OCI-LY7 (cell line): ENCODE results near the gene APOBEC3C. TPM values are rescaled to one million over a fixed set of nuclear protein-coding genes. Genes with fewer than 3 reads are reported as not detected.

Source experiments
- BruUV-seq: library from RNA; stranded (reverse); fragments of 400-500 nt; replicated peaks from 2 replicates; lab custom pipeline; 2021; lab: Mats Ljungman, UMichigan
- CTCF ChIA-PET: fragments of 300-600 bp; sonication (Branson Sonifier 250); formaldehyde crosslinking; loops from one replicate; lab custom pipeline; 2022; ENCODE audit warnings: antibody characterized with exemption; ENCODE audit not compliant: unreplicated experiment; lab: Charles Lee
- POLR2A ChIA-PET: fragments of 300-600 bp; sonication (Branson Sonifier 250); formaldehyde crosslinking; loops from one replicate; lab custom pipeline; 2022; ENCODE audit warnings: antibody characterized with exemption; lab: Charles Lee
- DNase-seq: peaks from one replicate; pipeline ENCODE4 v3.0.0-alpha.2; 2015; ENCODE audit warnings: low spot score
- H2AFZ ChIP-seq: fragments of 200-600 bp; sonication (generic), shearing (Covaris generic); 2 replicates; pipeline ENCODE4 v1.6.1; 2014; ENCODE audit warnings: mild to moderate bottlenecking, antibody characterized with exemption, low read length, moderate library complexity
- H3K27ac ChIP-seq: fragments of 200-600 bp; sonication (generic); 2 replicates; pipeline ENCODE4 v1.5.1; 2014; ENCODE audit warnings: mixed run types, low read depth, mild to moderate bottlenecking, moderate library complexity, low read length, inconsistent platforms; ENCODE audit not compliant: poor library complexity, severe bottlenecking
- H3K36me3 ChIP-seq: fragments of 200-600 bp; sonication (generic); 2 replicates; pipeline ENCODE4 v1.6.1; 2014; ENCODE audit warnings: mild to moderate bottlenecking, antibody characterized with exemption, low read length, moderate library complexity, mixed read lengths; ENCODE audit not compliant: insufficient read depth
- H3K4me1 ChIP-seq: fragments of 200-600 bp; sonication (generic); 2 replicates; pipeline ENCODE4 v1.5.1; 2014; ENCODE audit warnings: mild to moderate bottlenecking, low read length; ENCODE audit not compliant: insufficient read depth, poor library complexity, severe bottlenecking
- H3K4me2 ChIP-seq: fragments of 200-600 bp; sonication (generic); 2 replicates; pipeline ENCODE4 v1.6.1; 2014; ENCODE audit warnings: mild to moderate bottlenecking, low read length
- H3K4me3 ChIP-seq: fragments of 200-600 bp; sonication (generic); 2 replicates; pipeline ENCODE4 v1.5.1; 2014; ENCODE audit warnings: mild to moderate bottlenecking, low read depth, low read length; ENCODE audit not compliant: poor library complexity, severe bottlenecking
- H3K79me2 ChIP-seq: fragments of 200-600 bp; sonication (generic); 2 replicates; pipeline ENCODE4 v1.6.1; 2016; ENCODE audit warnings: low read depth, mild to moderate bottlenecking, low read length, moderate library complexity, mixed read lengths; ENCODE audit not compliant: insufficient read depth
- H3K9me2 ChIP-seq: fragments of 200-600 bp; sonication (generic); 2 replicates; pipeline ENCODE4 v1.6.1; 2016; ENCODE audit warnings: mild to moderate bottlenecking, low read length, mixed read lengths; ENCODE audit not compliant: insufficient read depth
- H3K9me3 ChIP-seq: fragments of 200-600 bp; sonication (generic); 2 replicates; pipeline ENCODE4 v1.6.1; 2014; ENCODE audit warnings: mild to moderate bottlenecking, mixed run types, low read length, mixed read lengths
- H4K20me1 ChIP-seq: fragments of 200-600 bp; sonication (generic); 2 replicates; pipeline ENCODE4 v1.6.1; 2014; ENCODE audit warnings: mild to moderate bottlenecking, antibody characterized with exemption, low read length, moderate library complexity, mixed read lengths; ENCODE audit not compliant: insufficient read depth
- CTCF ChIP-seq: fragments of 200-600 bp; sonication (generic); conservative IDR thresholded peaks from 2 replicates; pipeline ENCODE4 v1.5.1; 2014; ENCODE audit warnings: mild to moderate bottlenecking, antibody characterized with exemption, low read length, moderate library complexity, mixed read lengths
- EZH2phosphoT487 ChIP-seq: fragments of 200-600 bp; sonication (generic); IDR thresholded peaks from 2 replicates; pipeline ENCODE4 v1.6.1; 2018; ENCODE audit warnings: low read depth, borderline replicate concordance, mild to moderate bottlenecking, mixed run types, antibody characterized with exemption, low read length, moderate library complexity, mixed read lengths
- intact Hi-C: fragments of 100-400 bp; cut with micrococcal nuclease; formaldehyde crosslinking; loops from one replicate; pipeline ENCODE4 v1.10.0; 2022; ENCODE audit not compliant: unreplicated experiment
- total RNA-seq, 2 experiments: library from RNA; depleted of rRNA in 1 of 2; stranded (reverse); fragments of >200 nt in 1 of 2; shearing (Covaris generic) in 1 of 2; gene quantifications; 2 replicates each; pipeline ENCODE4 v1.2.3, GENCODE V29; 2014 to 2022

Gene APOBEC3C
- total RNA-seq, 2 experiments from 2014 or later: 4.3 to 74.0 TPM

- TF ChIP-seq CTCF (no peak), EZH2phosphoT487 (no peak)
- Histone ChIP-seq H3K79me2 (no peaks in the 10 kb centered on the region), H3K4me1 (peaks cover 6% of the 10 kb centered on the region), H2AFZ (no peak overlapping the region), H3K4me2 (no peak overlapping the region), H3K9me3 (no peaks in the 10 kb centered on the region), H3K4me3 (no peak overlapping the region), H3K9me2 (no peaks in the 10 kb centered on the region), H4K20me1 (no peaks in the 10 kb centered on the region), H3K36me3 (no peaks in the 10 kb centered on the region), H3K27ac (no peak overlapping the region)
- POLR2A ChIA-PET: no interaction called here
- BruUV-seq: no TSS peak
- DNase-seq: no peak
- CTCF ChIA-PET: no interaction called here
- intact Hi-C loops: no loop called here
Observed at GRCh38 chr22:38970551-38970950, 43.5 kb upstream of the APOBEC3C start.

GRCh38 chr22:38971202-38971601, 42.9 kb upstream of the APOBEC3C start:
- DNase-seq: no peak
- no peaks in the 10 kb centered on the region for H3K36me3 ChIP-seq
- H3K4me3 ChIP-seq: no peak overlapping the region
- ChIA-PET POLR2A (interaction anchor here (0.6 kb wide), 1 partner anchor 13 kb away, joined by 3 read pairs; no protein-coding TSS in a partner anchor), CTCF (no interaction called here)
- no peak overlapping the region for H3K4me2 ChIP-seq
- no peak overlapping the region for H2AFZ ChIP-seq
- no peaks in the 10 kb centered on the region for H3K79me2 ChIP-seq
- no peak overlapping the region for H3K27ac ChIP-seq
- BruUV-seq: no TSS peak
- no peaks in the 10 kb centered on the region for H3K9me3 ChIP-seq
- intact Hi-C loops: no loop called here
- no peaks in the 10 kb centered on the region for H3K9me2 ChIP-seq
- no peaks in the 10 kb centered on the region for H4K20me1 ChIP-seq
- peaks cover 6% of the 10 kb centered on the region for H3K4me1 ChIP-seq
- TF ChIP-seq CTCF (no peak), EZH2phosphoT487 (no peak)

GRCh38 chr22:38971791-38972190, 42.3 kb upstream of the APOBEC3C start:
- no peak overlapping the region for H3K4me3 ChIP-seq
- intact Hi-C loops: loop anchor here (2.0 kb wide), 1 partner anchor 101 kb away; no protein-coding TSS in a partner anchor
- H3K4me1 ChIP-seq: peaks cover 6% of the 10 kb centered on the region
- H3K27ac ChIP-seq: no peak overlapping the region
- no peaks in the 10 kb centered on the region for H3K79me2 ChIP-seq
- POLR2A ChIA-PET: no interaction called here
- no peak overlapping the region for H2AFZ ChIP-seq
- no peaks in the 10 kb centered on the region for H3K36me3 ChIP-seq
- H4K20me1 ChIP-seq: no peaks in the 10 kb centered on the region
- no peak overlapping the region for H3K4me2 ChIP-seq
- DNase-seq: no peak
- no TSS peak for BruUV-seq
- no peak for TF ChIP-seq EZH2phosphoT487
- no peak for TF ChIP-seq CTCF
- no peaks in the 10 kb centered on the region for H3K9me2 ChIP-seq
- CTCF ChIA-PET: no interaction called here
- no peaks in the 10 kb centered on the region for H3K9me3 ChIP-seq
